GM06990 (cell line): ENCODE results near the gene CCDC27.

Experiments
- DNase-seq: peaks from one replicate; pipeline ENCODE4 v3.0.0-alpha.2; 2011; ENCODE audit not compliant: insufficient read length; ENCODE audit errors: extremely low read depth
- H3K27me3 ChIP-seq: replicated peaks from 2 replicates; pipeline ENCODE4 v1.6.0; 2011; ENCODE audit warnings: low read length; ENCODE audit not compliant: control insufficient read depth, insufficient read depth
- H3K36me3 ChIP-seq: 2 replicates; pipeline ENCODE4 v1.5.1; 2011; ENCODE audit warnings: low read length; ENCODE audit not compliant: control insufficient read depth, insufficient read depth
- H3K4me3 ChIP-seq: replicated peaks from 2 replicates; pipeline ENCODE4 v1.5.1; 2011; ENCODE audit warnings: low read depth, mild to moderate bottlenecking, control low read depth, low read length
- CTCF ChIP-seq: IDR thresholded peaks from 2 replicates; pipeline ENCODE4 v1.5.1; 2011; ENCODE audit warnings: low read length, control low read depth, mild to moderate bottlenecking, inconsistent platforms; ENCODE audit not compliant: insufficient read depth, poor library complexity, severe bottlenecking

The CCDC27 gene

GRCh38 chr1:3775490-3776230 lies 23.4 kb downstream of the CCDC27 start:
- Histone ChIP-seq H3K36me3 (peaks cover 11% of the 10 kb centered on the region), H3K27me3 (no peaks in the 10 kb centered on the region), H3K4me3 (no peak overlapping the region)
- peak; percentile 58 for DNase-seq
- TF ChIP-seq CTCF: peak; percentile 83

GRCh38 chr1:3776231-3776961 lies 24.1 kb downstream of the CCDC27 start:
- peaks cover 17% of the 10 kb centered on the region for H3K36me3 ChIP-seq
- no peak for DNase-seq
- TF ChIP-seq CTCF: no peak
- no peaks in the 10 kb centered on the region for H3K27me3 ChIP-seq
- no peak overlapping the region for H3K4me3 ChIP-seq

- no peak for DNase-seq
- Histone ChIP-seq H3K4me3 (no peak overlapping the region), H3K27me3 (no peaks in the 10 kb centered on the region), H3K36me3 (peaks cover 19% of the 10 kb centered on the region)
- no peak for TF ChIP-seq CTCF
Observed at GRCh38 chr1:3777078-3777547, 24.9 kb downstream of the CCDC27 start.

- DNase-seq: no peak
- TF ChIP-seq CTCF: no peak
- H3K36me3 ChIP-seq: peaks cover 22% of the 10 kb centered on the region
- no peaks in the 10 kb centered on the region for H3K27me3 ChIP-seq
- no peak overlapping the region for H3K4me3 ChIP-seq
Observed at GRCh38 chr1:3777647-3778589, 25.7 kb downstream of the CCDC27 start.

GRCh38 chr1:3778590-3779264 lies 26.5 kb downstream of the CCDC27 start:
- H3K36me3 ChIP-seq: peaks cover 22% of the 10 kb centered on the region
- no peak overlapping the region for H3K4me3 ChIP-seq
- no peaks in the 10 kb centered on the region for H3K27me3 ChIP-seq
- TF ChIP-seq CTCF: no peak
- DNase-seq: no peak
